Hippocampal formation (tissue), 2 donors: ENCODE data around the gene SPC25.
"Not testable (repeated sequence)": the region's sequence is repeated elsewhere in the genome, so short reads cannot be mapped to it uniquely, and the experiment has no call there.

Source experiments
- DNase-seq, 2 donors: peaks; one replicate each; lab custom pipeline; 2025; lab: John Stamatoyannopoulos, UW

SPC25 gene

DNA sequence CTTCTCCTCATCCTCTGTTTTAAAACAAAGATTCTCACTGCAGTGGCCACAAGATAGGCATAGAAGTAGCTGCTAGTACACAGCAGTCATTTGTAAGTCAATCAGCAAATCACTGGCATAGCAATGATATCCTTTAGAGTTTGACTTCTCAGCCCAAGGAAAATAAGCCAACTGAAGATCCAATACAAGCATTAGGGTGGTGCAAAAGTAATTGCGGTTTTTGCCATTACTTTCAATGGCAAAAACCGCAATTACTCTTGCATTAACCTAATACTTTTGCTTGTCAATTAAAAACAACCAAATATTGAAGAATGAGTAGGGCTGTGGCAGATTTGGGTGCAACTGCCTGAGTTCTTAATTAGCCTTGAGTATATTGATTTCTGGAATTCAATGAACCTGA, 13.7 kb upstream of the SPC25 start:
- no peak for DNase-seq

DNA sequence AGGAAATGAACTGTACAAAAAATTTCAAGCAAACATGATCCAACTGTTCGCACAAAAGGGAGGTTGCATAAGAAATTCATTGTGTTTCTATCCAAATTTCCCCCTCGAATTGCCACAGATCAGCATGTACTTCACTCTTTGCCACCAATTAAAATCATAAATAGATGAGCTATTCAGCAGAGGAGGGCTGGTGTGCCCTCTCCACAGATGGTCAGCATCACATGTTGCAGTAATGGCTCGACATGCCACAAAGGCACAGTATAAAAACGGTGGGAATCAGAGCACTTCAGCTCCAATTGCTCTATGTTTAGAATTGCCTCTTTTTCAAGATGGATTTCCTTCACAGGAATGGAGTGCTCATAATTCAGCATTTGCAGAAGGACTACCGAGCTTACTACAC, 10.8 kb upstream of the SPC25 start, which contains the start of gene G6PC2:
Gene G6PC2 (plus strand): TSS at position 289 of the 400 bp plus-strand sequence. CDS start 41 bp downstream, at position 330.
- DNase-seq, result peak in 1 of 2 donors; percentile 48

GRCh38 chr2:168897449-168897848, 7.2 kb upstream of the SPC25 start:
- DNase-seq, result no peak

DNA sequence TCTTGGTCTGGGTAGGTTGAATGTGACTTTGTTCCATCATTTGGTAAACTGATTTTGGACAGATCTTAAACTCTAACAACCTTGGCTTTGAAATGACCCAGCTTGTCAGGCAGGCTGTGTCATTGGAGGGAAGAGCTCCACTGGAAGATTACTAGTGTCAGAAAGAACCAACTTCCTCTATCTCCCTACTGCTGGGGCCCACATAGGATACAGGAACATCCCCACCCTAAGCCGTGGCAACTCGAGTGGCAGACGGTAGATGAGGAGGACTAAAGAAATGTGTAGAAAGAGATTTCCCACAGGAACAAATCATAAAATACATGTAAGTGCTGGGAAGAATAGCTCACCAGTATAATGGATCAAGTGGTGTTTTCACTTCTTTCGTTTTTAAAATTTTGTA, 6.6 kb upstream of the SPC25 start:
- DNase-seq, result no peak

DNA sequence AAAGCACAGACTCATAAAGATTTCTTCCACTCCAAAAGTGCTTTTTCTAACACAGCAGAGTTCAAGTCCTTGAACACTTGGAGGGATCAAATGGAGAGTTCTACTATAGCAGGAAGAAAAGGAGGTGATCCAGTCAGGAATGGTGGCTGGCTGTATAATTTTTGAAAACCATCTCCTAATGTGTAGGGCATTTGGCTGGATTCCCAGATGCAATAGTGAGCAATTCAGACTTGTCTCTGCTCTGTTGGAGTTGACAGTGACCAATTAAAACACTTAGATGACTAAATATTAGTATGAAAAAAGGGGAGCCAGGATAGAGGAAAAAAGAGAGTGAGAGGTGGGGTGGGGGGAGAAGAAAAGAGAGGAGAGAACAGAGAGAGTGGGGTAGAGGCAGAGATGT, 5.5 kb upstream of the SPC25 start:
- no peak for DNase-seq

DNA sequence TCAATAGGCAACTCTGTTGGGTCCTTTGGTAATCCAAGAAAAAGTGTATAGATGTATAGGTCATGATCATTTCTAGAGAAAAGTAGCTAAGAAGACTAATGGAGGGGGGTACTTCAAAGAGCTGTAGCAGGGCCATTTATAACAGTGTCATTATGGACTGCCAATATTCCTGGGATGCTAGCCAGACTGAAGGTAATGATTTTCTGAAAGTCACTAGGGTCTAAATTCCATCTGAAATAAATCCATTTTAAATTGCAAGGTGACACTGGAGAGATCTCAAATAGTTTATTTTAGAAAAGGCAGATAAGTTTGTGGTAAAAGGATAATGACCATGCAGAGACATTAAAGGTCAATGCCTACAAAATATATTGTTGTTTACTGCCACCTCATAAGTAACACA, 4.5 kb upstream of the SPC25 start:
- no peak for DNase-seq

DNA sequence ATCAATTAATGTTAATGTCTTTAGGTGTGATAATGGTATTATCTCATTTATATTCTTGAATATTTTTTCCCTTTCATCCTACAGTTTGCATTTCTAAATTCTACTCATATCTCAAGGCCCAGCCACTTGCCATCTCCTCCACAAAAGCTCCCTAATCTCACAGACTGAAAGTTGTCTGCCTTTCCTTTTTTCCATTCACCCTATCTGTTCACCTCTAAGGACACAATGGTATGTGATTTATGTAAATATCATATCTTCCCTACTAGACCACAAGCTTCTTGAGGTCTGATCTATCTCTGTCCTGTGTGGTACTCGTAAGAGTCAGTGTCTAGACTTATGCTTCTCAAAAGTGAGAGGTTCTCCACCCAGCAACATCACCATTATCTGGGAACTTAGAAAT, 3.9 kb upstream of the SPC25 start:
- DNase-seq, result no peak

GRCh38 chr2:168892327-168892726, 2.1 kb upstream of the SPC25 start:
- DNase-seq, result no peak

- DNase-seq, result no peak
These were observed 610 bp downstream of the SPC25 start for GRCh38 chr2:168889635-168890005.

GRCh38 chr2:168884975-168885374, 5.3 kb downstream of the SPC25 start:
- no peak for DNase-seq

- DNase-seq, result not testable (repeated sequence)
These were observed 8.1 kb downstream of the SPC25 start for GRCh38 chr2:168882163-168882562.

- no peak for DNase-seq
These were observed 15.7 kb downstream of the SPC25 start for GRCh38 chr2:168874368-168875054.

DNA sequence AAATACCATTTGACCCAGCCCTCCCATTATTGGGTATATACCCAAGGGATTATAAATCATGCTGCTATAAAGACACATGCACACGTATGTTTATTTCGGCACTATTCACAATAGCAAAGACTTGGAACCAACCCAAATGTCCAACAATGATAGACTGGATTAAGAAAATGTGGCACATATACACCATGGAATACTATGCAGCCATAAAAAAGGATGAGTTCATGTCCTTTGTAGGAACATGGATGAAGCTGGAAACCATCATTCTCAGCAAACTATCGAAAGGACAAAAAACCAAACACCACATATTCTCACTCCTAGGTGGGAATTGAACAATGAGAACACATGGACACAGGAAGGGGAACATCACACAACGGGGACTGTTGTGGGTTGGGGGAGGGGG, 19.4 kb downstream of the SPC25 start:
- not testable (repeated sequence) for DNase-seq

- DNase-seq, result not testable (repeated sequence)
These were observed 19.9 kb downstream of the SPC25 start for GRCh38 chr2:168870369-168870768.

DNA sequence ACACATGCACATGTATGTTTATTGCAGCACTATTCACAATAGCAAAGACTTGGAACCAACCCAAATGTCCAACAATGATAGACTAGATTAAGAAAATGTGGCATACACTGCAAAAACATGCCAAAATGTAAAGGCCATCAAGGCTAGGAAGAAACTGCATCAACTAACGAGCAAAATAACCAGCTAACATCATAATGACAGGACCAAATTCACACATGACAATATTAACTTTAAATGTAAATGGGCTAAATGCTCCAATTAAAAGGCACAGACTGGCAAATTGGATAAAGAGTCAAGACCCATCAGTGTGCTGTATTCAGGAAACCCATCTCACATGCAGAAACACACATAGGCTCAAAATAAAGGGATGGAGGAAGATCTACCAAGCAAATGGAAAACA, 23.1 kb downstream of the SPC25 start:
- DNase-seq, result not testable (repeated sequence)

DNA sequence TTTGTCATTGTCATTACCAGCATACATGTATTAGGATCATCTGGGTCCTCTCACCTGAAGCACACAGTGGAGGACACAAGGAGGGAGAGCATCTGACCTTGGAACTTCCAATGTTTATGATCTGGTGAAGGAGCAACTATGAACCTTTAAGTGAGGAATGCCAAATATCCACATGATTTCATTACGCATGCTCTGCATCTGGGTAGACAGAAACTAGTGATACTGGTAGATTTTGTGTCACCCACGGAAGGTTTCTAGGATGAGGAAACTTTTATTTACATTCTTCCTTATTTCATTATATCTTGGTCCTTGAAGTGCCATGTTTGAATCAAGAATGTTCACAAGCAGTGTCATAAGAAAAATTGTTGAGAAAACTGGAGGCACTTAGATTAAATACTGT, 32.1 kb downstream of the SPC25 start:
- no peak for DNase-seq

GRCh38 chr2:168855601-168856000, 34.6 kb downstream of the SPC25 start:
- no peak for DNase-seq

DNA sequence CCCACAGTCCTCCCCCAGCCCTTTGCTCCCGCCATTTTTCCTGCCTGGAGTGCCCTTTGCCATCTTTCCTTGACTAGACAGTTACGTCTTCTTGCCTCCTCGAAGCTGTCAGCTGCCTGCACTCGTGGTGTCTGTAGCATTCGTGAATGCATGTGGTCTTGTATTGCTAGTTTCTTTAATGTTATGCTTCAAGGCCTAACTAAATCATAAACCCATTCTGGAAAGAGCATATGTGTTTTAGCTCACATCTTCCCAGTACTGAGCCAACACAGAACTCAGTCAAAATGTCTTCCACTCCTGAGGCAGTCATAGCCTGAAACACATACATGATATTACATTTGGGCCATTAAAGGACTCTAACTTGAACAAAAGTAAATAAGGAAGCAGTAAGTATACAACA, 35.6 kb downstream of the SPC25 start:
- DNase-seq, result no peak

DNA sequence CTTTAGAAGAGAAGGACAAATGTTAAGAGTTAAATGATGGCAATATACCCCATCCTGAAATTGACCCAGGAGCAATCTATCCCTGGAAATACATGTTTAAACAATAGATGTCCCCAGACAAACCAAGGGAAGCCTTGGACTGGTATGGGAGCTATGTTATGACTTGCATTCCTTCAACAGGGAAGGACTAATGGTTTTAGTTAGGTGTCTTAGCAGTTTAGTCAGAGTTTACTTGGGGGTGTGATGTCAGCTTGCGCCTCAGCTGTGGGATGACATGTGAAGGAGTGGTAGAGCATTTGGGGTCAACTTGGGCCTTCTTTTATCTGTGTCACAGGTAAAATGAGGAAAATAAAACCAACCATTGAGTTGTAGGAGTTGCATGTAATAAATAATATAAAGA, 36.8 kb downstream of the SPC25 start:
- DNase-seq, result no peak

- no peak for DNase-seq
These were observed 37.7 kb downstream of the SPC25 start for GRCh38 chr2:168852481-168852880.

- no peak for DNase-seq
These were observed 38.4 kb downstream of the SPC25 start for GRCh38 chr2:168851674-168852320.

GRCh38 chr2:168850846-168851245, 39.4 kb downstream of the SPC25 start:
- no peak for DNase-seq

GRCh38 chr2:168849610-168850009, 40.6 kb downstream of the SPC25 start:
- DNase-seq, result no peak

GRCh38 chr2:168848225-168848624, 42.0 kb downstream of the SPC25 start:
- DNase-seq, result no peak
